Gastroesophageal sphincter (tissue), 3 donors: Measurements from ENCODE around the gene SLC35E1.

Experiments
- POLR2A ChIP-seq, 2 donors: fragments of 450-650 bp; IDR thresholded peaks; one replicate each; pipeline ENCODE4 v1.6.1; 2017; ENCODE audit warnings: antibody characterized with exemption in 2 of 2, mild to moderate bottlenecking in 2 of 2, moderate library complexity in 1 of 2
- POLR2AphosphoS5 ChIP-seq: sonication (generic); formaldehyde crosslinking; IDR thresholded peaks from one replicate; pipeline ENCODE4 v1.6.1; 2017; ENCODE audit warnings: antibody characterized with exemption
- TF ChIP-seq, protein P1 (sequence below), 4 experiments: fragments of 200-600 bp in 2 of 4; fragments of 450-650 bp in 2 of 4; sonication (generic) in 1 of 4; IDR thresholded peaks; one replicate each; pipeline ENCODE4 v1.5.1; 2017 to 2019; ENCODE audit warnings: antibody characterized with exemption in 4 of 4, mild to moderate bottlenecking in 2 of 4, moderate library complexity in 2 of 4

GRCh38 chr19:16594131-16594586, 21.9 kb upstream of the SLC35E1 start:
- TF ChIP-seq POLR2AphosphoS5 (no peak), POLR2A (IDR thresholded peaks at IDR 0.05) (no peak)
- TF ChIP-seq, protein P1, sequence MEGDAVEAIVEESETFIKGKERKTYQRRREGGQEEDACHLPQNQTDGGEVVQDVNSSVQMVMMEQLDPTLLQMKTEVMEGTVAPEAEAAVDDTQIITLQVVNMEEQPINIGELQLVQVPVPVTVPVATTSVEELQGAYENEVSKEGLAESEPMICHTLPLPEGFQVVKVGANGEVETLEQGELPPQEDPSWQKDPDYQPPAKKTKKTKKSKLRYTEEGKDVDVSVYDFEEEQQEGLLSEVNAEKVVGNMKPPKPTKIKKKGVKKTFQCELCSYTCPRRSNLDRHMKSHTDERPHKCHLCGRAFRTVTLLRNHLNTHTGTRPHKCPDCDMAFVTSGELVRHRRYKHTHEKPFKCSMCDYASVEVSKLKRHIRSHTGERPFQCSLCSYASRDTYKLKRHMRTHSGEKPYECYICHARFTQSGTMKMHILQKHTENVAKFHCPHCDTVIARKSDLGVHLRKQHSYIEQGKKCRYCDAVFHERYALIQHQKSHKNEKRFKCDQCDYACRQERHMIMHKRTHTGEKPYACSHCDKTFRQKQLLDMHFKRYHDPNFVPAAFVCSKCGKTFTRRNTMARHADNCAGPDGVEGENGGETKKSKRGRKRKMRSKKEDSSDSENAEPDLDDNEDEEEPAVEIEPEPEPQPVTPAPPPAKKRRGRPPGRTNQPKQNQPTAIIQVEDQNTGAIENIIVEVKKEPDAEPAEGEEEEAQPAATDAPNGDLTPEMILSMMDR (IDR thresholded peaks at IDR 0.05), result no peak
